ENCODE results near the gene ZDHHC14.

GRCh38 chr6:157547112-157547511 lies 166.1 kb downstream of the ZDHHC14 start:
- TF ChIP-seq POLR2A (IDR thresholded peaks at IDR 0.05) (no peak), POLR2AphosphoS5 (IDR thresholded peaks at IDR 0.05) (no peak)
